Spleen (tissue), 11 donors: ENCODE results near the gene MCC. TPM values are rescaled to one million over a fixed set of nuclear protein-coding genes. Genes with fewer than 3 reads are reported as not detected.

Source experiments
- DNase-seq: peaks from one replicate; pipeline ENCODE4 v3.0.0-alpha.2; 2020
- H3K27ac ChIP-seq, 8 donors: fragments of 200-600 bp; sonication (generic) in 7 of 8; 1 replicate in 4 of 8; 2 replicates in 4 of 8; pipeline versions ENCODE4 v1.5.0 to v1.8.0; 2016 to 2021; ENCODE audit warnings: inconsistent platforms in 4 of 8, mild to moderate bottlenecking in 4 of 8, moderate library complexity in 1 of 8
- H3K27me3 ChIP-seq, 7 donors: fragments of 200-600 bp; sonication (generic) in 6 of 7; replicated peaks in 1 of 7; 1 replicate in 4 of 7; 2 replicates in 3 of 7; pipeline versions ENCODE4 v1.5.0 to v1.8.0; 2016 to 2021; ENCODE audit warnings: inconsistent platforms in 3 of 7, mild to moderate bottlenecking in 1 of 7
- H3K36me3 ChIP-seq, 6 donors: fragments of 200-600 bp; sonication (generic) in 5 of 6; 1 replicate in 4 of 6; 2 replicates in 2 of 6; pipeline versions ENCODE4 v1.5.0 to v1.8.0; 2016 to 2021; ENCODE audit warnings: inconsistent platforms in 2 of 6
- H3K4me1 ChIP-seq, 6 donors: fragments of 200-600 bp; sonication (generic) in 5 of 6; 1 replicate in 3 of 6; 2 replicates in 3 of 6; pipeline versions ENCODE4 v1.5.0 to v1.8.0; 2016 to 2021; ENCODE audit warnings: inconsistent platforms in 3 of 6
- H3K4me3 ChIP-seq, 8 donors: fragments of 200-600 bp; sonication (generic) in 7 of 8; 1 replicate in 4 of 8; 2 replicates in 4 of 8; pipeline versions ENCODE4 v1.5.0 to v1.8.0; 2016 to 2021; ENCODE audit warnings: inconsistent platforms in 4 of 8, mild to moderate bottlenecking in 4 of 8, moderate library complexity in 2 of 8
- H3K9me3 ChIP-seq, 8 donors: fragments of 200-600 bp; sonication (generic) in 7 of 8; 1 replicate in 4 of 8; 2 replicates in 4 of 8; pipeline versions ENCODE4 v1.5.0 to v1.8.0; 2016 to 2021; ENCODE audit warnings: inconsistent platforms in 4 of 8
- CTCF ChIP-seq, 11 experiments: fragments of 200-600 bp in 7 of 11; fragments of 450-650 bp in 4 of 11; sonication (generic) in 4 of 11; IDR thresholded peaks in 8 of 11; conservative IDR thresholded peaks in 3 of 11; 1 replicate in 7 of 11; 2 replicates in 4 of 11; pipeline versions ENCODE4 v1.4.0 to v1.8.0; 2016 to 2021; ENCODE audit warnings: antibody characterized with exemption in 11 of 11, inconsistent platforms in 4 of 11, mild to moderate bottlenecking in 1 of 11
- POLR2A ChIP-seq, 3 donors: fragments of 450-650 bp; IDR thresholded peaks; one replicate each; pipeline ENCODE4 v1.5.1; 2017; ENCODE audit warnings: antibody characterized with exemption in 3 of 3, mild to moderate bottlenecking in 1 of 3
- POLR2AphosphoS5 ChIP-seq, 3 donors: sonication (generic); formaldehyde crosslinking; IDR thresholded peaks; one replicate each; pipeline ENCODE4 v1.5.1; 2017; ENCODE audit warnings: antibody characterized with exemption in 3 of 3
- WGBS, 5 donors: extraction: QIAGEN DNeasy Blood & Tissue Kit in 3 of 5; methylation state at CpG; one replicate each; pipeline versions ENCODE4 v1.1.5 to v1.1.7; 2013 to 2018; 5-methylcytosine and 5-hydroxymethylcytosine counted together
- intact Hi-C: fragments of 100-400 bp; cut with DNase I; formaldehyde crosslinking; loops from one replicate; pipeline ENCODE4 v1.15.0; 2023; ENCODE audit warnings: low total_unique reads
- polyA plus RNA-seq, 3 donors: library from polyadenylated mRNA; stranded (reverse); fragments of 200-250 nt; gene quantifications; one replicate each; pipeline ENCODE4 v1.2.1, GENCODE V29; 2013
- total RNA-seq, 7 donors: library from RNA; depleted of rRNA in 3 of 7; stranded (reverse); fragments of >200 nt in 3 of 7; fragmentation: NEBNext Ultra II Directional in 4 of 7; extraction: Animal tissue kit (Norgen Biotek cat#: 25700) in 4 of 7; gene quantifications; one replicate each; pipeline versions ENCODE4 v1.1.0 to v1.2.1, GENCODE V29; 2016 to 2021
- donor health status: healthy with polysubstance abuse.
- donor health status: DM: no; HTN: no; CAD: no; lungs with moderate emphysema.
- donor health status: DM: no; HTN: no; CAD: no.
- donor health status: Bipolar disorder and iron deficiency.
- donor health status: healthy.
- donor health status: DM: no; HTN: no; CAD: no.
- donor health status: DM: yes; HTN: yes; CAD: no.

MCC gene
- total and polyA plus RNA-seq, 10 donors: 1.3 to 32.8 (median 15.8) TPM

- Histone ChIP-seq H3K27me3 (no peaks in the 10 kb centered on the region), H3K9me3 (no peaks in the 10 kb centered on the region), H3K4me3 (no peak overlapping the region), H3K36me3 (no peaks in the 10 kb centered on the region), H3K4me1 (peaks cover 0 to 5% (median 0%) of the 10 kb centered on the region in 6 donors), H3K27ac (no peak overlapping the region)
- DNase-seq: no peak
- WGBS, 5 donors: 92 to 95% (median 94%) methylated on average over 11 of the region's 11 CpGs
- no peak for TF ChIP-seq CTCF (IDR thresholded peaks at IDR 0.05 in 8 of 11, conservative IDR thresholded peaks at IDR 0.05 in 3 of 11)
- TF ChIP-seq POLR2A (IDR thresholded peaks at IDR 0.05): no peak
- TF ChIP-seq POLR2AphosphoS5 (IDR thresholded peaks at IDR 0.05): no peak
- intact Hi-C loops: no loop called here
Measured at GRCh38 chr5:113182658-113183344, 305.5 kb downstream of the MCC start.

- DNase-seq: no peak
- H3K9me3 ChIP-seq: no peaks in the 10 kb centered on the region
- no peaks in the 10 kb centered on the region for H3K27me3 ChIP-seq
- H3K27ac ChIP-seq: no peak overlapping the region
- H3K4me1 ChIP-seq: peaks cover 0 to 5% (median 0%) of the 10 kb centered on the region in 6 donors
- TF ChIP-seq POLR2AphosphoS5 (IDR thresholded peaks at IDR 0.05): no peak
- no peak for TF ChIP-seq CTCF (IDR thresholded peaks at IDR 0.05 in 8 of 11, conservative IDR thresholded peaks at IDR 0.05 in 3 of 11)
- TF ChIP-seq POLR2A (IDR thresholded peaks at IDR 0.05): no peak
- no peaks in the 10 kb centered on the region for H3K36me3 ChIP-seq
- intact Hi-C loops: no loop called here
- WGBS, 5 donors: 83 to 94% (median 86%) methylated on average over 3 of the region's 3 CpGs
- no peak overlapping the region for H3K4me3 ChIP-seq
Measured at GRCh38 chr5:113181853-113182490, 306.3 kb downstream of the MCC start.

- no peak overlapping the region for H3K27ac ChIP-seq
- intact Hi-C loops: no loop called here
- H3K4me3 ChIP-seq: no peak overlapping the region
- no peaks in the 10 kb centered on the region for H3K9me3 ChIP-seq
- H3K27me3 ChIP-seq: no peaks in the 10 kb centered on the region
- 63 to 82% (median 74%) methylated on average over 1 of the region's 1 CpG for WGBS, 5 donors
- TF ChIP-seq POLR2A (IDR thresholded peaks at IDR 0.05) (no peak), POLR2AphosphoS5 (IDR thresholded peaks at IDR 0.05) (no peak), CTCF (IDR thresholded peaks at IDR 0.05 in 8 of 11, conservative IDR thresholded peaks at IDR 0.05 in 3 of 11) (no peak)
- H3K4me1 ChIP-seq: peaks cover 0 to 5% (median 0%) of the 10 kb centered on the region in 6 donors
- DNase-seq: no peak
- no peaks in the 10 kb centered on the region for H3K36me3 ChIP-seq
Measured at GRCh38 chr5:113181409-113181808, 306.8 kb downstream of the MCC start.

- Histone ChIP-seq H3K4me3 (no peak overlapping the region), H3K36me3 (no peaks in the 10 kb centered on the region), H3K4me1 (peaks cover 0 to 5% (median 0%) of the 10 kb centered on the region in 6 donors), H3K27ac (no peak overlapping the region), H3K9me3 (no peaks in the 10 kb centered on the region), H3K27me3 (no peaks in the 10 kb centered on the region)
- intact Hi-C loops: no loop called here
- TF ChIP-seq POLR2AphosphoS5 (IDR thresholded peaks at IDR 0.05): no peak
- DNase-seq: no peak
Measured at GRCh38 chr5:113179156-113179555, 309.1 kb downstream of the MCC start.
